Activated CD8-positive, alpha-beta memory T cell treated with anti-CD3 and anti-CD28 coated beads for 36 hours (primary cell): Measurements from ENCODE around the gene SLC19A2. TPM values are rescaled to one million over a fixed set of nuclear protein-coding genes. Genes with fewer than 3 reads are reported as not detected.

Experiments used
- CTCF ChIA-PET: fragments of 350-600 bp; sonication (Branson Sonifier 250); formaldehyde crosslinking; loops from one replicate; lab custom pipeline; 2021; ENCODE audit warnings: antibody characterized with exemption; lab: Charles Lee
- POLR2A ChIA-PET: fragments of 350-600 bp; sonication (Branson Sonifier 250); formaldehyde crosslinking; loops from one replicate; lab custom pipeline; 2021; ENCODE audit warnings: antibody characterized with exemption; lab: Charles Lee
- total RNA-seq, 2 experiments: library from RNA; stranded (reverse); gene quantifications; one replicate each; pipeline ENCODE4 v1.2.3, GENCODE V29; 2021

Gene SLC19A2
- total RNA-seq, 2 experiments from 2014 or later = 11.6 to 11.7 TPM

DNA sequence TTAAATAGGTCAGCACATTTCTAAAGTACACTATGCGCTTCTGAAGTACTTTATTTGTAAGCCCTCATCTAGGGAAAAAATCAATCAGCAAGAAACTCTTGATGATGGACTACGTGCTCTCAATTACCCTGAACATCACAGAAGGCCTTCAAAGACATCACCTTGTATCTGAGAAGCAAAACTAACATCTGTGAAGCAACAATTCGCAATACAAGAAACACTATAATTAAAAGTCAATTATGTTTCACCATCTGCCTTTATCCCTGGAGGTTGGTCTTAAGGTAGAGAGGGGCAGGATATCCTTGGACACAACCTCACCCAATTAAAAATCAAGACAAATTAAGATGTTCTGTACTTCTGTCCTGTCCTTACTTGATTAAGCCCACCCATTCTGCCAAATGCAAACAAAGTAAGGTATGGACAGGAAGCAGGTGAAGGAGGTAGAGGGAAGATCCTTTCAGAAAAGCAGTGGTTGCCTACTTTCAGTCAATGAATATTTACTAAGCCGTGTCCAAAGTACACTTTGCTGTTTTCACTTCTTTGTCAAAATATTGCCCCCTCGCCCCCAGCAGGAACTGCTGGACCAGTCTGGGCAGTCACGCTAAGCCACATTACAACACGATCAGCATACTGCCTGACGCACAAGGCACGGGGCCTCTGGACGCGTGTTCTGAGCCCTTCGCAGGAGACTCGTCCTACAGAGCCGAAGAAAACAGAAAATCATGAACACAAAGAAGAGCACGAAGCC, 887 bp downstream of the SLC19A2 start:
- ChIA-PET CTCF (interaction anchor here (1.5 kb wide), 1 partner anchor 30 kb away, joined by 4 read pairs; no protein-coding TSS in a partner anchor), POLR2A (interaction anchor here (1.6 kb wide), 1 partner anchor 25 kb away, joined by 5 read pairs; no protein-coding TSS in a partner anchor)

DNA sequence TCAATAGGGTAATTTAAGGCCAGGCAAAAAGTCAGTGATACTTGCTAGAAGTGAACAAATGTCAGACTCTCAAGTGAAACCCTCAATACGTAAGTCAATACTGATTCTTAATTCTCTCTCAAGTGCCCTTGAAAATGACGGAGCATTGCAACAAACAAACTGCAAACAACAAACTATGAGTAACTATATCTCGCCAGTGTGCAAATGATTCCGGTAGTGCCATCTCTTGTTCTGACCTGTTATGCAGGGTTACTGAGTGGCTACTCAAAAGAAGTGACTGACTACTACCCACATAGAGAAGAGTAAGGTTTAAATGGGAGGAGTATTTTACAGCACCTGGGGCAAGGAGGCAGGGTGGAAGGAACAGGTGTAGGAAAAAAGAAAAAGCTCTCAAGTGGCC, 1.6 kb downstream of the SLC19A2 start:
- POLR2A ChIA-PET = no interaction called here
- CTCF ChIA-PET = no interaction called here

DNA sequence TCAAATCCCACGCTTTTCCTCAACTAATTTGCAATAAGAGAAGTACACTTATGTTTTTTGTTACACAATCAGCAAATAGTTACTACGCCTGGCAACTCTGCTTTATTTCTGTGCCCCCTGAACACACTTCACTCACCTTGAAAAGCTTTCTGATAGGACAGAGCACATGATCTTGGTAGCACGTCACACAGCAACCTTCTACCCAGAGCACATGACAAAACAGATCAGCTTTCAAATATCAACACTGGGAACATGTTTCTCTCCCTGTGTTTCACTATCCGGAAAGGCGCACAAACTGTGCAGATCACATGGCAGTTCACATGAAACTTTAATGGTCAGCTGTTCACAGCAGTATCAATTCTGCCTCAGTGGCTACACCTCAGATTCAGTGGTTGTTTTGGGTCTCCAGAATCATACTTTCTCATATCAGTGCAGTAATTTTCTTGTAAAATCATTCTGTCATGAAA, 2.2 kb downstream of the SLC19A2 start:
- ChIA-PET POLR2A (no interaction called here), CTCF (no interaction called here)

DNA sequence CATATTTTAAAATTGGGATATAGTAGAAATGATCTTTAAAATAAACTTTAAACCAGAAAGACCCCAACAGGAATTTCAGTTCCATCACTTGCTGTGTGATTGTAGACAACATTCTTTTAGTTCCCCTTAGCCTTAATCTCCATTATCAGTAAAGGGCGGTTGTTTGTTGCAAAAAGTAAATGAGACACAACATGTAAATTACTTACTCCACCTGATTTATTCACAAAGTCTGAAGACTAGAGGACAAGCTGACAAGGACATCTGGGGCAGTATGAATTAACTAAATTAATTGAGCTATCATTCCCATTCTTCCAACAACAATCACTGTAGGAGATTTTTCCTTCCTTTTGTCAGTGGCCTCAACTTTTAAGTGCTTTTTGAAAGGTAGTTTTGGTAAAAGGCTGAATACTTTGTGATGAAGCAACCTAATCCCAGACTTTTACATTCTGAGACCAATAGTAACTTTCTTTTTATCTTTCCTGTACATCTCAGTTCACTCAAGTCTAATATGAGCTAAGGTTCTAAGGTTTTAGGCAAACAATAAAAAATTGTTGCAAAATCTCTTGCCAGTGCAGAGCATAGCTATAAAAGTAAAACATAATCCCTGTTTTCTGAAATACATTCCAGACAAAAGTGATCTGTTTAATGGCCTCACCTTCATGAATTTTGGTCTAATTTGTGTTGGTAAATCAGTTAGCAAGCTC, 6.2 kb downstream of the SLC19A2 start:
- CTCF ChIA-PET = interaction anchor here (0.5 to 0.6 kb wide), 2 partner anchors 20 to 405 kb away, joined by 3 to 4 read pairs; no protein-coding TSS in a partner anchor
- POLR2A ChIA-PET = no interaction called here

DNA sequence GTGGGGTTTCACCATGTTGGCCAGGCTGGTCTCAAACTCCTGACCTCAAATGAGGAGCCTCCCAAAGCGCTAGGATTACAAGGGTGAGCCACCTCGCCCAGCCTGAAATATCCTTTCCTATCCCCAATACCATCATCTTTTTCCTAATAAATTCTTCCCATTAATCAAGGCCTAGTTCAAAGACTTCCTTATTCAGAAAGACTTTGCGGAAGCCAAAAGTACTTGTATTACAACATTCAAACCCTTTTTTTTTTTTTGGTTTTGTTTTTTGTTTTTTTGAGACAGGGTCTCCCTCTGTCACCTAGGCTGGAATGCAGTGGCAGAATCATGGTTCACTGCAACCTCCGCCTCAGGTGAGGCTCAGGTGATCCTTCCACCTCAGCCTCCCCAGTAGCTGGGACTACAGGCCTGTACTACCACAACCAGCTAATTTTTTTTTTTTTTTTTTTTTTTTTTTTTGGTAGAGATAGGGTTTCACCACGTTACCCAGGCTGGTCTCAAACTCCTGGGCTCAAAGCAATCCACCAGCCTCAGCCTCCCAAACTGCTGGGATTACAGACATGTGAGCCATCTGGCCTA, 7.6 kb downstream of the SLC19A2 start:
- CTCF ChIA-PET = no interaction called here
- POLR2A ChIA-PET = interaction anchor here (0.6 kb wide), 1 partner anchor 69 kb away, joined by 9 read pairs; no protein-coding TSS in a partner anchor

DNA sequence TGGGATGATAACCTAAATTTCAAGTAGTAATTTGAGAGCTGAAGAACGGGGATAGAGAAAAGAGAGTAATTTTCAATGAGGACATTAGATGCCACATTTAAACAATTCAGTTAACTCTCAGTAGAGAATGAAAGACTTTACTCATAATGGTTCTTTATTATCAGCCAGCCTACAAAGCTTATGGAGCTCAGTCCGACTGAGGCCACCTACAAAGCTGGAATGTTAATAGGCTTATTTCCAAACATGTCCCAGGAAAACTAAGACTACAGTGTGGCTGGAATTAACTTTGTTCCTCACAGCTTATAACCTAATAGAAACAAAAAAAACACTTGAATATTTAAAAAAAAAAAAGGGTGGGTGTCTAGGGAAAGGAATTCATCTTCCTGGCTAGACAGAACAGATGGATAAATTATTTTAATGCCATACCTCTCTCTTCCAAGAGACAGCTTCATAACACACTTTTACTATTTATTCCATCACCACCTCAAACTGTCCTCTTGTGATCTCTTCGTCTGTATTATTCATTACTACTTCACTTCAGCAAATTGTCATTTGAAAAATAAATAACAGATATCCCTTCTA, 9.8 kb downstream of the SLC19A2 start:
- POLR2A ChIA-PET = interaction anchor here (0.5 kb wide), 1 partner anchor 28 kb away, joined by 3 read pairs; no protein-coding TSS in a partner anchor
- CTCF ChIA-PET = no interaction called here

DNA sequence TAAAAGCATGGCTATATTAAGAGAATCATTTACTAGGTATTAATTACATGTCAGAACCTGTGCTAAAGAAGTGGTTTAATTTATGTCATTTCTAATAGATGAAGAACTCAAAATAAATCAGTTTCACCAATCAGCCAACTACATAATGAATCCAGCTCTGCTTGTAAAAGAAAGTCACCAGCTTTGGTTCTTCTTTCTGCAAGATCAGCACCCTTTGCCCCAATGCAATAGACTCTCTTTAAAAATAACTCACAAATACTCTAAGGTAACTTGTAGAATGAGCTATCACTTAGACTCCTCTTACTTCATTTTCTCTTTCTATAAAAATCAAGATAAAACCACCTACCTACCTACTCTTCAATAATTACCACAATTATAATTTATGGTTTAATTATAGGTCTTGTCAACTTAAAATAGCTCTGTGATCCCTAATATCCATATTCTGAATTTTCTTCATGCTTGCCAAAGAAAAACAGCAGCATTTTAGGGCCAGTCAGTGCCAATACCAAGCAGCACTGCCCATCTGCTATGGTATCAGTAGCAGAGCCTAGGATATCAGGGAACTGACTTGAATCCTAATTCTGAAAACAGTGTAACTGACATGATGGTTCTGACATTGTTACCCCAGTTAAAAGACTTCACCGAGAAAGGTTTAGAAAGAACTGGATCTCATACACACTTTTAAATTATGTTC, 11.3 kb downstream of the SLC19A2 start:
- POLR2A ChIA-PET = no interaction called here
- CTCF ChIA-PET = interaction anchor here (0.8 kb wide), 1 partner anchor 72 kb away, joined by 3 read pairs; no protein-coding TSS in a partner anchor

DNA sequence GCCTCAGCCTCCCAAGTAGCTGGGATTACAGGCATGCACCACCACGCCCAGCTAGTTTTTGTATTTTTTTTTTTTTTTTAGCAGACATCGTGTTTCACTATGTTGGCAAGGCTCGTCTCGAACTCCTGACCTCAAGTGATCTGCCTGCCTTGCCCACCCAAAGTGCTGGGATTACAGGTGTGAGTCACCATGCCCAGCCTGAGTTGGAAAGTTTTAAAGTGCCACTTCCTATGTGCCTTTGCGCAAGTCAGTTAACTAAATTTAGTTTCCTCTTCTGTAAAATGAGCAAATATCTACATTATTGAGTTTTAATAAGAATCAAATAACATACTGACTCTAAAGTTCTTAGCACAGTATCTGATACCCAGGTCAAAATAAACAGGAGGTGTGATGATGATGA, 12.4 kb downstream of the SLC19A2 start:
- CTCF ChIA-PET = no interaction called here
- POLR2A ChIA-PET = no interaction called here

DNA sequence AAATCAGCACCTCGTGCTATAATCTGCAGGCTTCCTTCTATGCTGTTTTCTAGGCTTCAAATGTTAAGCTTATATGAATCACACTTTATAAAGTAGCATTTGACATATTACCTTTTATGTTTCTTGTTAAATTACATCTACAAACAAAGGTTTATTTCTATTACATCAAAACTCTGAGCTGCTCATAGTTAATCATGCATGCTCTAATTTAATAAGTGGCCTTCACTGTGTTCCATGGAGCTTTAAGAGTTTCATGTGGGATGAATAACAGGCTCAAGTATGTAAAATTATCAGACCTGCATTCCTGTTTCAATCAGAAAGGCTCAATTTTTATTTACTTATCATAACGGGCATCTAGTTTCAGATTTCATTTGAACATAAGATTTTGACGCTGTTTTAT, 13.0 kb downstream of the SLC19A2 start:
- CTCF ChIA-PET = no interaction called here
- POLR2A ChIA-PET = no interaction called here

DNA sequence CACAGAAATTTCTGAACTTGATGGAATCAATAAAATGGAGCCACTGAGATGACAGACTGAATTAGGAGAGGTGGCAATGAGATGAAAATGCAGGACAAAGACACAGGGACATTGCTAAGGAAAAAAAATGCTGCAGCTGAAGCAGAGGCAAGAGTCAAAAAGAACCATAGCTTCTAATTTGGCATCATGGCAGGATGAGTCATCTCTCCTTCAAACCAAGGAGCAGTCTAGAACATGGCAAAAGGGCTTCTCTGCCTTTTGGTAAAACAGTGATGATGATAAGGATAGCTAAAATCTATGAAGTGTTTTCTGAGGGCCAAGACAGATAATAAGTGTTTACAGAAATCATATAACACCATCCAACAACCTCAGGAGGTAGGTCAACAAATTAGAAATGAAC, 16.8 kb downstream of the SLC19A2 start:
- ChIA-PET CTCF (no interaction called here), POLR2A (no interaction called here)

DNA sequence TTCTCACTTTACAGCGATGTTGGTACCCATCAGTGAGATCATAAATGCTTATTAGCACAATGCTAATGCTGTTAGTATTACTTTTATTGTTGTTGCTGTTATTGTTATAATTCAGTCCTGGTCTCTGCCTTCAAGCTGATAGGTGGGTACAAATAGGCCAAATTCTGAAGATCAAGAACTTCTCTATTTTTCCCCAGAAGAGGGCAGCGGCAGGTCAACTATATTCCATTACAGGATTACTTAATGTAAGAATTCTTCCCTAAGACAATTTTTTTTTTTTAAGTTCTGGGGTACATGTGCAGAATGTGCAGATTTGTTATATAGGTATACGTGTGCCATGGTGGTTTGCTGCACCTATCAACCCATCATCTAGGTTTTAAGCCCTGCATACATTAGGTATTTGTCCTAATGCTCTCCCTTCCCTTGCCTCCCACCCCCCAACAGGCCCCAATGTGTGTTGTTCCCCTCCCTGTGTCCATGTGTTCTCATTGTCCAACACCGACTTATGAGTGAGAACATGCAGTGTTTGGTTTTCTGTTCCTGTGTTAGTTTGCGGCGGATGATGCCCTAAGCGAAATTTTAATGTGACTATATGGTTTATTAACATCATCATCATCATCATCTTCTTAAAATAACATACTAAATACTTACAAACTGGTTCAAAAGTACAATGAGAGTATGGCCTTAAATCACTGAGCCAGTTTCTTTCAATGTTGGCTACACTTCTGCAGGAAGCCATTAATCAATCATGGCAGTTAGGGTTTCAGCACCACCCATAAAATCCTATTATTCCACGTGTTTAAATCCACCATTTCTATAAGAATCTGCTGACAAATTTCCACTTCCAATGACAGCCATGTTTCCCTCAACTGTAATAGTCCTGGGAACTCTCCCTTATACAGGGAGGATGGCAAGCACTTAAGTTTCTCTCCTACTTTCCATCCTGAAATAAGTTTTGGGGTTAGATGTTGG, 19.2 kb downstream of the SLC19A2 start:
- POLR2A ChIA-PET = no interaction called here
- CTCF ChIA-PET = interaction anchor here (1.8 kb wide), 1 partner anchor 80 kb away, joined by 4 read pairs; no protein-coding TSS in a partner anchor

DNA sequence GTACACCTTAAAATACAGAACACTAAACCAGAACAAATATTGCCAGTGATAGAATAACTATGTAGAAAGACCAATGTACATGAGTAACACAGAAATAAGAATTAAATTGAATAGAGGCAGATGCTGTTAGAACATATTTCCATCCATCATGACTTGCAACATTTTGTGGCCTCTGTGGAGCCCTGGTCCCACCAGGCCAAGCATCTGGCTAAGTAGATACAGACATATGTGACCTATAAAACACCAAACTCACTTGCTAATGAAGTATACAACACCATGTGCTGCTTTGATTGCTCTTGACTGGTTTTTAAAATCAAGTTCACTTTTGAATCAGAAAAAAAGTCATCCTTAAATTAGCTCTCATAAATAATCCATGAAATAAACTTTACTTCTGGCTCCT, 20.5 kb downstream of the SLC19A2 start:
- ChIA-PET CTCF (interaction anchor here (1.8 kb wide), 1 partner anchor 81 kb away, joined by 4 read pairs; no protein-coding TSS in a partner anchor), POLR2A (no interaction called here)

DNA sequence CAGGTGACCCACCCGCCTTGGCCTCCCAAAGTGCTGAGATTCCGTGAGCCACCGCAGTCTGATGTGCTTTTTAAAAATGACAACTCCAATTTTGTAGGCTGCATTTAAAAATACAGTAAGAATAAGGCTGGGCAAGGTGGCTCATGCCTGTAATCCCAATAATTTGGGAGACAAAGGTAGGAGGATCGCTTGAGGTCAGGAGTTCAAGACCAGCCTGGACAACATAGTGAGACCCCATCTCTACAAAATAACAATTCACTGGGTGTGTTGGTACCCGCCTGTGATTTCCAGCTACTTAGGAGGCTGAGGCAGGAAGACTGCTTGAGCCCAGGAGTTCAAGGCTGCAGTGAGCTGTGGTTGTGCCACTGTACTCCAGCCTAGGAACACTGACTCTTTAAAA, 23.4 kb downstream of the SLC19A2 start:
- ChIA-PET CTCF (no interaction called here), POLR2A (no interaction called here)

DNA sequence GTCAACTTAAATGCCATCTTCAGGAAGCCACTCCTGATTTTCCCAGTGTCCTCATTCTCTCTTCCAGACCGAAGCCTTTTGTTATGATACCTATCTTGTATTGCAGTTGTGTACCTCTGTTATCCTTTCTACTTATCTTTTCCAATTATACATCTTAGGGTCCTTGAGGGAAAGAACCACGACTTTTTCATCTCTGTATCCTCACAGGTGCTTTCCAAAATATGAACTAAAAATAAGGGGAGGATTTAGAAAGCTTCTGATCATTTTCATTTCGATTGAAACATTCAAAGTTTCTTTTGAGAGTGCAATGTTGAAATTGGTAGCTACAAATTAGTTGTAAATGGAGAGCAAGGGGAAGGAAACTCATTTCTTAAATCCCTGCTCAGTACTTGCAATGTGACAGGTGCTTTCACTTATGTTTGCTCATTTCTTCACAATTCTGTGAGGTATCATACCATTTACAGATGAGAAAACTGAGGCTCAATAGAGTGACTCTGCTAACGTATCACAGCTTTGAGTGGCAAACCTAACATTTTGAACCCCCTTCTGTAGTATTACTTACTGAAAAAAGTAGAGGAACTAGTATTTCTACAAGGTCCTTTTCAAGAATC, 24.2 kb downstream of the SLC19A2 start:
- POLR2A ChIA-PET = no interaction called here
- CTCF ChIA-PET = no interaction called here

DNA sequence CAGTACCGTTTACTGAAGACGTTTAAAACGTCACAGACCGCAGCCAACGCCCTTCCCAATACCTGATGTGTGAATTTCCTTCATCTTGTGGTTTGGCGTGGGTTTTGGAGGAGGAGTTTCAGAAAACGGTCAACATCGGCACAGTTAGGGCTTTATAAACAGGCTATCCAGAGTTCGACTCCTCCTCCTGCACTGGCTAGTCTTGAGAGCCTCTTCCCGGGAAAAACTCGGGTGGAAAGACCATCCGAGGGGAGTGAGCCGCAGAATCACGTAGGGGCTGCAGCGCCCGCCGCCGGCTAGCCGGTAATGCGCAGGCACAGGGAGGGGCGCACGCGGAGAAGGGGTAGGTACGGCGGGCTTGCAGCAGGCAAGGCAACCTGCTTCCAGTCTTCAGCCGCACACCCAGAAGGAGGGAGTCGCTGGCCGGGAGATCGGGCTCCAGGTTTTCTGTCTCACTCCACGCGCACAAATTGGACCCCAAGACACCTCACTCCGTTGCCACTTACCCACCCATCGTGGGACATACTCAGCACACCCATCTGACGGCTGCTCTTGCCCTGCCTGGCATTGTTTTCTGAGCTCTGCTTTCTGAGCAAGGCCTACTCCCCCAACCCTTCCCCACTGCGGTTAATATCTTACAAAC, 25.4 kb downstream of the SLC19A2 start:
- CTCF ChIA-PET = no interaction called here
- POLR2A ChIA-PET = no interaction called here

DNA sequence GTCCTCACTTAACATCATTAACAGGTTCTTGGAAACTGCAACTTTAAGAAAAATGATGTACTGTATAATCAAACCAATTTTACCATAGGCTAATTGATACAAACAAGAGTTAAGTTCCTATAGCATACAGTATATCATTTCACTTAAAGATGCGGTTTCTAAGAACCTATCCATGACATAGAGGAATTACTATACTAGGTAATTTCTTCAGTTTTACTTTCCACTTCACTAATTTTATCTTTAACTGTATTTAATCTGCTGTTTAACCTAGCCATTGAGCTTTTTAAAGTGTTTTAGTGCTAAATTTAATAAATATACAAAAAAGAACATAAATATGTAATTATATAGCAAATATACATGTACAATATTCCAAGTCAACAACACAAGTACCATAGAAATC, 28.3 kb downstream of the SLC19A2 start:
- POLR2A ChIA-PET = no interaction called here
- CTCF ChIA-PET = no interaction called here

DNA sequence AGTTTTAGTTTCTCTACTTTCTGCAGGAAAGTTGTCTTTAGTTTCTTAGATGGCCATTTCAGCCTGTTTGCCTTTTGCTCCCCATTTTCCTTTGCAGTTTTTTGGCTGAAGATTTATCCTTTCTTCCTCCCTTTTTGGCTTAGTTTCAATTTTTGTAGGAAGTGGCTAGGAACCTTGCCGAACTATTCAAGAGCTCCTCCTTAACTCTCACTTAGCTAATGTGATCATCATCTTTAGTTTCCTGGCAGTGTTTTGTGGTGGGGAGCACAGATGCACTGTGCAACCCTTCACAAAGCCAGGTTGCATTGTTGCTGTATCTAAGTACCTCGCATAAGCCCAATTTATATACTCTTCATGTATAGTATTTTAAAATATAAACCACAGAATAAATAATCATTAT, 29.7 kb downstream of the SLC19A2 start:
- ChIA-PET CTCF (no interaction called here), POLR2A (no interaction called here)
